Stomach (tissue), 19 donors: Measurements from ENCODE around the gene CCND3. TPM values are rescaled to one million over a fixed set of nuclear protein-coding genes. Genes with fewer than 3 reads are reported as not detected.

Experiments
- DNase-seq, 2 donors: peaks; one replicate each; pipeline versions ENCODE4 v3.0.0 to v3.0.0-alpha.2; 2013 to 2019
- H3K27ac ChIP-seq, 5 donors: fragments of 200-600 bp in 4 of 5; sonication (generic) in 4 of 5; one replicate each; pipeline ENCODE4 v1.5.1; 2013 to 2019; ENCODE audit warnings: mild to moderate bottlenecking in 1 of 5, moderate library complexity in 1 of 5
- H3K27me3 ChIP-seq, 3 donors: fragments of 200-600 bp; sonication (generic); one replicate each; pipeline ENCODE4 v1.5.1; 2017 to 2019; ENCODE audit warnings: mixed run types in 1 of 3
- H3K36me3 ChIP-seq, 4 donors: fragments of 200-600 bp; sonication (generic); 1 replicate in 3 of 4; 2 replicates in 1 of 4; pipeline ENCODE4 v1.5.1; 2016 to 2019
- H3K4me1 ChIP-seq, 4 donors: fragments of 200-600 bp; sonication (generic); one replicate each; pipeline ENCODE4 v1.5.1; 2016 to 2019
- H3K4me3 ChIP-seq, 4 donors: fragments of 200-600 bp; sonication (generic) in 3 of 4; one replicate each; pipeline ENCODE4 v1.5.1; 2016 to 2019; ENCODE audit warnings: mild to moderate bottlenecking in 1 of 4
- H3K9me3 ChIP-seq, 4 donors: fragments of 200-600 bp; sonication (generic); one replicate each; pipeline ENCODE4 v1.5.1; 2016 to 2019
- CTCF ChIP-seq, 7 experiments: fragments of 450-650 bp in 4 of 7; fragments of 200-600 bp in 3 of 7; sonication (generic) in 3 of 7; IDR thresholded peaks; one replicate each; pipeline ENCODE4 v1.5.1; 2016 to 2019; ENCODE audit warnings: antibody characterized with exemption in 7 of 7, control low read depth in 2 of 7, mild to moderate bottlenecking in 1 of 7
- EP300 ChIP-seq: sonication (generic); formaldehyde crosslinking; IDR thresholded peaks from one replicate; pipeline ENCODE4 v1.6.1; 2017; ENCODE audit warnings: antibody characterized with exemption
- POLR2A ChIP-seq, 4 donors: fragments of 450-650 bp; IDR thresholded peaks; one replicate each; pipeline ENCODE4 v1.6.1; 2016; ENCODE audit warnings: antibody characterized with exemption in 4 of 4, control low read depth in 2 of 4, mild to moderate bottlenecking in 1 of 4, moderate library complexity in 1 of 4
- POLR2AphosphoS5 ChIP-seq, 3 donors: sonication (generic); formaldehyde crosslinking; IDR thresholded peaks; one replicate each; pipeline ENCODE4 v1.6.1; 2016; ENCODE audit warnings: antibody characterized with exemption in 3 of 3
- WGBS, 5 donors: extraction: QIAGEN DNeasy Blood & Tissue Kit in 3 of 5; methylation state at CpG; one replicate each; pipeline versions ENCODE4 v1.1.5 to v1.1.7; 2013 to 2018; 5-methylcytosine and 5-hydroxymethylcytosine counted together
- intact Hi-C: fragments of 100-400 bp; cut with DNase I; formaldehyde crosslinking; loops from one replicate; pipeline ENCODE4 v1.15.1; 2023; ENCODE audit warnings: low total_unique reads
- long read RNA-seq, 10 donors: transcript quantifications; one replicate each; lab custom pipeline, GENCODE V29; 2026
- polyA plus RNA-seq, 3 donors: library from polyadenylated mRNA; stranded (reverse); fragments of 200-250 nt; gene quantifications; one replicate each; pipeline ENCODE4 v1.2.3, GENCODE V29; 2013
- total RNA-seq, 5 donors: library from RNA; depleted of rRNA; stranded (reverse); fragments of >200 nt; gene quantifications; one replicate each; pipeline versions ENCODE4 v1.1.0 to v1.2.3, GENCODE V29; 2014 to 2016
- donor health status: healthy with polysubstance abuse.
- donor health status: Bipolar disorder and iron deficiency.
- donor health status: healthy.

The CCND3 gene
- total RNA-seq (100 to 1,000 TPM in 2 of 5 donors, 10 to 100 TPM in 3; 40.6 to 193 (median 84.2) TPM), polyA plus RNA-seq (10 to 100 TPM; 75.3 to 77.2 (median 75.9) TPM)
- long read RNA-seq, donor 1, partial matches to known transcripts = 0 of 3 reads
- long read RNA-seq, donor 1, other reads (novel, unspliced or antisense) = 0 of 3 reads
- long read RNA-seq, donor 2, transcript CCND3-203 (5 exons, 2,085 nt) = major isoform, 12 of 16 reads
- long read RNA-seq, donor 2, partial matches to known transcripts = 0 of 16 reads
- long read RNA-seq, donor 2, other reads (novel, unspliced or antisense) = 0 of 16 reads
- long read RNA-seq, donor 3, transcript CCND3-203 (5 exons, 2,085 nt) = major isoform, 7 of 11 reads
- long read RNA-seq, donor 3, partial matches to known transcripts = 0 of 11 reads
- long read RNA-seq, donor 3, other reads (novel, unspliced or antisense) = 0 of 11 reads
- long read RNA-seq, donor 4, partial matches to known transcripts = 0 of 1 reads
- long read RNA-seq, donor 4, other reads (novel, unspliced or antisense) = 0 of 1 reads
- long read RNA-seq, donor 5, transcript CCND3-203 (5 exons, 2,085 nt) = major isoform, 23 of 54 reads
- long read RNA-seq, donor 5, partial matches to known transcripts = 31 of 54 reads
- long read RNA-seq, donor 5, other reads (novel, unspliced or antisense) = 0 of 54 reads
- long read RNA-seq, donor 6, transcript CCND3-203 (5 exons, 2,085 nt) = major isoform, 12 of 17 reads
- long read RNA-seq, donor 6, partial matches to known transcripts = 0 of 17 reads
- long read RNA-seq, donor 6, other reads (novel, unspliced or antisense) = 0 of 17 reads
- long read RNA-seq, donor 7, transcript CCND3-203 (5 exons, 2,085 nt) = major isoform, 15 of 20 reads
- long read RNA-seq, donor 7, partial matches to known transcripts = 0 of 20 reads
- long read RNA-seq, donor 7, other reads (novel, unspliced or antisense) = 0 of 20 reads
- long read RNA-seq, donor 8, partial matches to known transcripts = 5 of 12 reads
- long read RNA-seq, donor 8, other reads (novel, unspliced or antisense) = 0 of 12 reads
- long read RNA-seq, donor 9, transcript CCND3-203 (5 exons, 2,085 nt) = major isoform, 6 of 6 reads
- long read RNA-seq, donor 9, partial matches to known transcripts = 0 of 6 reads
- long read RNA-seq, donor 9, other reads (novel, unspliced or antisense) = 0 of 6 reads
- long read RNA-seq, donor 10, transcript CCND3-203 (5 exons, 2,085 nt) = major isoform, 6 of 8 reads
- long read RNA-seq, donor 10, partial matches to known transcripts = 0 of 8 reads
- long read RNA-seq, donor 10, other reads (novel, unspliced or antisense) = 0 of 8 reads

- intact Hi-C loops = no loop called here
- TF ChIP-seq POLR2A (IDR thresholded peaks at IDR 0.05) (no peak), POLR2AphosphoS5 (IDR thresholded peaks at IDR 0.05) (peak; percentile 32 to 71 (median 42)), EP300 (no peak), CTCF (IDR thresholded peaks at IDR 0.05) (no peak)
- DNase-seq = peak; percentile 92 to 97
- H3K9me3 ChIP-seq = no peaks in the 10 kb centered on the region
- H3K36me3 ChIP-seq = peaks cover 0 to 14% (median 6%) of the 10 kb centered on the region in 4 donors
- peak within 1 kb of the TSS; percentile 66 to 90 (median 84) for H3K4me3 ChIP-seq
- H3K27me3 ChIP-seq = no peaks in the 10 kb centered on the region
- H3K4me1 ChIP-seq = peaks cover 29 to 57% (median 53%) of the 10 kb centered on the region in 4 donors
- 0 to 1% (median 0%) methylated on average over 18 to 85 of the region's 87 CpGs for WGBS, 5 donors
- H3K27ac ChIP-seq = peak within 1 kb of the TSS; percentile 83 to 91 (median 89)
Measured at GRCh38 chr6:41941280-41942066, at the start of gene CCND3. Gene CCND3 (minus strand): TSS chr6:41941808. CDS start chr6:41941649, 159 bp downstream.

GRCh38 chr6:41986339-41986738 lies 44.7 kb upstream of the CCND3 start:
- WGBS, 5 donors = 92 to 100% (median 97%) methylated on average over 2 of the region's 2 CpGs
- Histone ChIP-seq H3K9me3 (no peaks in the 10 kb centered on the region), H3K4me1 (peaks cover 0 to 13% (median 0%) of the 10 kb centered on the region in 4 donors), H3K4me3 (no peak overlapping the region), H3K27me3 (no peaks in the 10 kb centered on the region), H3K27ac (no peak overlapping the region), H3K36me3 (peaks cover 0 to 5% (median 2%) of the 10 kb centered on the region in 4 donors)
- DNase-seq = no peak
- intact Hi-C loops = no loop called here
- TF ChIP-seq CTCF (IDR thresholded peaks at IDR 0.05) = no peak
- no peak for TF ChIP-seq POLR2AphosphoS5 (IDR thresholded peaks at IDR 0.05)

- no peaks in the 10 kb centered on the region for H3K9me3 ChIP-seq
- peaks cover 0 to 22% (median 0%) of the 10 kb centered on the region in 4 donors for H3K4me1 ChIP-seq
- TF ChIP-seq POLR2AphosphoS5 (IDR thresholded peaks at IDR 0.05) (no peak), CTCF (IDR thresholded peaks at IDR 0.05) (no peak)
- intact Hi-C loops = no loop called here
- WGBS, 5 donors = 21 to 35% (median 28%) methylated on average over 4 of the region's 4 CpGs
- peaks cover 0 to 5% (median 2%) of the 10 kb centered on the region in 4 donors for H3K36me3 ChIP-seq
- H3K4me3 ChIP-seq = no peak overlapping the region
- no peaks in the 10 kb centered on the region for H3K27me3 ChIP-seq
- no peak overlapping the region for H3K27ac ChIP-seq
- peak in 1 of 2 donors; percentile 65 for DNase-seq
Measured at GRCh38 chr6:41984623-41985022, 43.0 kb upstream of the CCND3 start.
